ENCODE measurements around the gene SCN3A.

The SCN3A gene

DNA sequence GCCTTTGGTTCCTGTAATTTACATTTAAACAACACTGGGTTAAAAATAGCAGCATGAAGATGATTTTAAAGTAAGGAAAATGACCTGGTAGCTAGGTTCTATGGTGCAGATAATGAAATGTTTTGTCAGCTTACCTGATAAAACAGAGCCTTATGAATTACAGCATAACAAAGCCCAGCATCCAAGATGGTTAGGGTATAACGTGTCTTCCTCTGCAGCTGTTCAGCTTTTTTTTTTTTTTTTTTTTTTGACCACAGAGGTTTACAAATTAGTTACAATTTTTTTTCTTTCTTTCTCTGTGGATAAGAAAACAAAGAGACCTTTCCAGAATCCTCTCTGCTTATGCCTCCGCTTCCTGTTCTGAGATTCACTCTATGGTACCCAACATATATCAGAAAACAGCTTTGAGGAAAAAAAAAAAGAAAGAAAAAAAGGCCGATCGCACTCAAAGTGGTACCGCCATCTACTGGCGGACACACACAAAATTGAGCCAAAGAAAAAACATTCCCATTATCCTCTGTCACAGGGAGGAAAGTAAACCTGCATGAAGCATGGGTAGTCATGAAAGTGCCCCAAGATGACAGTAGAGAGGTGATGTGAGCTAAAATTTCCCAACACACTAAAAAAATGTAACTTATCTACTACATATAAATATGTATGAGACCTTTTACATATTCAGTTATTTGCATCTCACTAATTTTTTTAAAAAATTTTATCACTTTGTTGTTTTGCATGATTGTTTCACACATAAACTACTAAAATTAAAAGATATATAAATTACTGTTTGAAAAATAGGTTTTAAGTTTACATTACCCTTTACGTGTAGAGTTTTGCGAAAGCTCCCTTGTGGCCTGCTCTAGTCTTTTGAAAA, at the start of gene SCN3A:
Gene SCN3A (minus strand): TSS at position 362 of the 871 bp plus-strand sequence. CDS start 27,656 bp downstream, outside the sequence.
- DNase-seq = peak; percentile 55

DNA sequence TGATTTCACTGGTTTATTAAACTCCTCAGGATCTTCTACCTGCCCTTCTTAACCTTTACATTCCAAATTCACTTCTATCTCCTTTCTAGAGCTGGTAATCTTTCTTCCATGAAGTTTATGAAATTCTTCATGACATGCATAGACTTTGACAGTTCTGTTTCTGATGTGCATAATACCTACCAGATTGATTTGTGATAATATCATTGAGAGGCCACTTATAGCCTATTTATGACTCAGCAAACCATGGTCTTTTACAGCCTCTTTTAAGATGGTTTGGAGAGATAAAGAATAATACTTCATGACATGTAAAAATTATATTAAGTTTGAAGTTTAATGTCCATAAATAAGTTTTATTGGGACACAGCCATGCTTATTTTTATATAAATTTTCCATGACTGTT, 49.3 kb upstream of the SCN3A start:
- DNase-seq = no peak

DNA sequence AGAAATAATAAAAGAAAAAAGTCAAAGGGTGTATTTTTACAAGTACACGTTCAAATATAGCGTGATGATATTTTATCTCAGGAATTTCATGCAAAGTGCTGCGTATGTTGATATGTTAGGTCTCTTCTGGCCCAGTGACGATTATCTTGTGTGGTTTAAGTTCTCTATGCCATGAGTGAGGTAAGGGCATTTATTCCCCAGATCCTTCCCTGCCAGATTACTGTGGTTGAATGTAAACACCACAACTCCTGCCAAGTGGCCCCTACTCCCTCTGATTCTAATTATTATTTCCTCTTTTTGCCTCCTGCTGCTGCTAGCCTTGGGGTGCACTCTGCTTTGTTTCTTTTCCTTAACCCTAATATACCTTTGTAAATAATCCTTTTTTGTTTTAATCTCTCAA, 47.5 kb upstream of the SCN3A start:
- no peak for DNase-seq

DNA sequence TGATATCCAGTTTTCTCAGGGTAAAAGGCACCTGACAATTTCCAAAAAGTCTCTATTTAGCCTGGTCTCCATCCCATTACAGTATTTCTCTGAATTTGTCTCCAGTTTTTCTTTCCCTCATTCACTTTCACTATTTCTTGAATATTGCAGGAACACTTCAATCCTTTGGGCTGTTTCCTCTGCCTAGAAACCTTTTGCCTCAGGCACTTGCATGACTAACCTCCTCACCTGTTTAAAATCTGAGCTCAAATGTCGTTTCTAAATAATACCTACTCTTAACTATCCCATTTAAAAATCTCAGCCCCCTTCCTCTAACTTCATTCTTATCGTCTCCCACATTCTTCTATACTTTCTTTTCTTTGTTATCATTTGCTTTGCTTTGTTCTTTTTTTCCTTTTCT, 44.4 kb upstream of the SCN3A start:
- DNase-seq = no peak

DNA sequence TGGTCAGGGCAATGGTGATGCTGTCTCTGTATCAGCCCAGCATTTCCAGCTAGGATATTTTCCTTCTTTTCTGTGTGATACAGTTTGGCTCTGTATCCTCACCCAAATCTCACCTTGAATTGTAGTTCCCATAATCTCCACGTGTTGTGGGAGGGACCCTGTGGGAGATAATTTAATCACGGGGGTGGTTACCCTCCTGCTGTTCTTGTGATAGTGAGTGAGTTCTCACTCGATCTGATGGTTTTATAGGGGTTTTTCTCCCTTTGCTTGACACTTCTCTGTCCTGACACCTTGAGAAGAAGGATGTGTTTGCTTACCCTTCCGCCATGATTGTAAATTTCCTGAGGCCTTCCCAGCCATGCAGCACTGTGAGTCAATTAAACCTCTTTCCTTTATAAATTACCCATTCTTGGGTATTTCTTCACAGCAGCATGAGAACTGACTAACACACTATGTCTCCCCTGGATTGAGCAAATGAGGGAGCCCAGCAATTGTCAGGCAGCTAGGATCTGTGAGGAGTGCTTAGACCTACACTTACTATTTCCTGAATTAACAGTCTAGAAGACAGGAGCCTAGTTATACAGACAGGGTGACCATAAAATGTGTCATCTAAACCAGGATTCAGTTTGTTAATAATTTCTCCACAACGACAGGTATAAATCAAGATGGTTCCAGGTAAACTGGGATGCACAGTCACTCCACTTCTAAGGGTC, 41.4 kb upstream of the SCN3A start:
- no peak for DNase-seq

DNA sequence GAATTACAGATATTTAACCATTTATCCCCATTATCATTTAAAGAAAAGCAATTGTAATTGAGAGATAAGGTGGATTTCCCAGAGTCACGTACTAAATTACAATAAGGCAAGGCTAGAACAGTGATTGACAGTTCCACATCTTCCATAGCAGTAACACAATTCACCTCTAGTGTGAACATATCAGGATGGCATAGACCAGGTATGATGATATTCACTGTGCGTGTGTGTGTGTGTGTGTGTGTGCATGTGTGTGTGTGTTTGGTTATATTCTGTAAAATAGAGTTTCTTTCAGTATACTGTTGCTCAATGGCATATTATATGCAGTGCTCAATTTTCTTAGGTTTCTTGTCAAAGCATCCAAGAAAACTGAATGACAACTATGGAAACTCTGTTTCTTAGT, 37.1 kb upstream of the SCN3A start:
- no peak for DNase-seq

DNA sequence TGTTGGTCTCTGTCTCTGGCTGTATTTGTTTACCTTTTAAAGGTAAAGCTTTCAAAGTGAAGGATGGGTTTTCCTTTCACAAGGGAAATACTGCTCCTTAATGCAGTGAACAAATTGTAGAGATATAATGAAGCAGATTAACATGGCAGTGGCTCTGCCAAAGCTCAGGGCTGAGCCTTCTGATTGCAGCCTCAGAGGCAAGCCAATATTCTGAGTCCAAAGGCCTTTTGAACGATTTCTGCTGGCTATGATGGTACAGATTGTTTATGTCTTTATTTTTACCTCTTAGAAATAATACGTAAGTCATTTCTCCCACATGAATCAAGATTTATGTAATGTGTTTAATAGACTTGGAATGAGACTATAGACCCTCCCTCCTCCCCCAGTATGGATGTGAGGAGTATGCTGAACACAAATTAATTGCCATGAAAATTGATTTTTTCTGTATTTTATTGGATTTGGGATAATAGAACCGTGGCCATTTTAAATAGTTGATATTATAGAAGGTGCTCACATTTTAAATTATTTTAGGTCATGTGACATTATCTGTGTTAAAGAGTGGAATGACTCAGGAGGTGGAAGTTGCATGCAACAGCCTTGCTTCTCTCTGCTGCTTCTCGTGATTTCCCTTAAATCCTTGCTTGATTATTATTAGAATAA, 36.1 kb upstream of the SCN3A start:
- DNase-seq = no peak

DNA sequence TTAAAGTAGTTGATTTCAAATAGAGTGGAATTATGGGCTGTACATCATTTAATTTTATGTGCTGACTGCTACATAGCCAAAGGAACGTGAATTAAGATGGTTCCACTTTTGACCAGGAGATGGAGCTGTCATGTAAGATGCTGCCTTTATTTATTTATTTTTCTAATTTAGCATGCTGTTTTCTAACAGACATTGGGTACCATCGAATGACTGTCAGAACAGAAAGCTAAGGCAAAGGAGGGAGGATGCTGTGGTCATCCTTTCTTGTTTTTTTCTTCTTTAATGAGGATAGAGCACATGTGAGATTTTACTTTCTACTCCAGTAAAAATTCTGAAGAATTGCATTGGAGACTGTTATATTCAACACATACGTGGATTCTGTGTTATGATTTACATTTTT, 35.4 kb upstream of the SCN3A start, which contains the start of gene SCN2A:
Gene SCN2A (plus strand): TSS at position 185 of the 400 bp plus-strand sequence. CDS start 56,410 bp downstream, outside the sequence.
- peak; percentile 30 for DNase-seq

DNA sequence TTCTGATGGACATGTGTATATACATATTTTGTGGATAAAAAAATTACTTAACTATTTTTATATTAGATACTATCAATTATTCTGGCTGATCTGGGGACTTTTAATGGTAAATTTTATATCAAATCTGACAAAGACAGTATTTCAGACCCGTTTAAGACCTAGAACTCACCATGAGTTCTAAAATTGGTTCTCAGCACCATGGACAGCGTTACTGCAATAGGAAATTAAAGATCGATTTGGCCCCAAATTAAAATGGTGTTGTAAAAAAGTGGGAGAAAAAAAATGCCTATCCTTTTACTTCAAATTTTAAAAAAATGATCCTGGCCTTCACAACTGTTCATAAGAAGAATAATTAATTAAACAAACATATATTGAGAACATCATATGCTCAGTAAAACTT, 34.4 kb upstream of the SCN3A start:
- peak; percentile 34 for DNase-seq

DNA sequence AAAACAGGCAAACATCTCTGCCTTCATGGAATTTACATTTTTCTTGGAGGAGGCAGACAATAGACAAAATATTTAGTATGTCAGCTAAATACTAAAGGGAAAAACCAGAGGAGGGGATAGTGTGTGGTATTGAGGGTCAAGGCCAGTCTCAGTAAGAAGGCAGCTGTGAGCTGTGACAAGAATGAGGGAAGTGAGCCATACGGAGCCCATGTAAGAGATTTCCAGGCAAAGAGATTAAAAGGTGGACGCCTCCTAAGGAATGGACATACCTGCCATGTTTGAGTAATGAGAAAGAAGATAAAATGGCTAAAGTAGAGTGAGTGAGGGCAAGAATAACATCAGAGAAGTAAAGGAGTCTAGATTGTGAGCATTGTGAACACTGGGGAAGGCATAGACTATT, 33.2 kb upstream of the SCN3A start:
- DNase-seq = no peak

DNA sequence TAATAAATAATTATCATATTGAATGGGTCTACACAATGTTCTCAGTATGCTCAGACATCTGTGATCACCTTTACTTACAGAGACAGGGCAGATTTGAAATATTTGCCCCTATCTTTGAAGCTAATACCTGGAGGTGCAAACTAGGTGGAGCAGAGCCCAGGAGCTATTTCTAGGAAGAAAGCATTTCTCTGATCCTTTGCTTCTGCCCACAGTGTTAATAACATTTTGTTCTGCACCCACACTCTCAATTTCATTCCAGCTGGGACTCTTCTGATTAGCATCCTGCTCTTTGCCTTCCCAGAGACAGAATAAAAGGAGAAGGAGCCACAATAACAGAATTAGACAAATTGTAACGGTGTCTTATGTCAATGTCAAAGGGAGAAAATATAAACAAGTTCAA, 23.7 kb upstream of the SCN3A start:
- no peak for DNase-seq

DNA sequence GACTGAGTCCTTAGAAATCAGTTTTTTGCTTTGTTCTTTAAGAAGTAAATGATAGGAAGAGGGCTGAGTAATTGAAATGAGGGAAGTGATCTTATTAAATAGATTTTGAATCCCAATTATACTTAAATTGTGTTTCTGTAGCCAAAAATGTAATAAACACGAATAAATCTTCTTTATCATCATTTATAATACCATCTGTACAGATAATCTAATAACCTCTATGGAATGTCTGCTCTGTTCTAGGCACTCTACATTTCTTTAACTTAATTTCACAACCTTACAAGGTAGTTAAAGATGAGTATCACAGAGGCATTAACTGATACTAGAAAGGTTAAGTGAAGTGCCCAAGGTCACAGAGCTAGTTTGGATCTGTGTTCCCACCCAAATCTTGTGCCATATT, 21.1 kb upstream of the SCN3A start:
- DNase-seq = no peak

DNA sequence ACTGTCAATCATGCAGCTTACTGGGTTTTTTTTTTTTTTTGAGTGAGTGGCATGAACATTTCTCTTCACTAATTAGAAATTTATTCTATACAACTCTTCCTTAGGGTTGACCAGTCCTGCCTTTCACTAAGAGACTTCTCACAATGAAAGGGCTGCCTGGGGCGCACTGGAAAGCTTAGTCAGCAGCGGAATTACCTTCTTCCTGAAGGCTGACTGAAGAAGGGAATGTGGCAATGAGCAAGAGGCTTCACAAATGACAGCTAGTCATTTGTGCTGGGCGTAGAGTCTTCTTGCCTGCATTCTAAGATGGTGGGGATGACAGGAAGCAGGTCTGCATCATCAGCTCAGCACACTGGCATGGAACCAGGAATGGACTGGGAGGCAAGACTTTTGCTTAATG, 15.6 kb upstream of the SCN3A start:
- peak; percentile 3 for DNase-seq

DNA sequence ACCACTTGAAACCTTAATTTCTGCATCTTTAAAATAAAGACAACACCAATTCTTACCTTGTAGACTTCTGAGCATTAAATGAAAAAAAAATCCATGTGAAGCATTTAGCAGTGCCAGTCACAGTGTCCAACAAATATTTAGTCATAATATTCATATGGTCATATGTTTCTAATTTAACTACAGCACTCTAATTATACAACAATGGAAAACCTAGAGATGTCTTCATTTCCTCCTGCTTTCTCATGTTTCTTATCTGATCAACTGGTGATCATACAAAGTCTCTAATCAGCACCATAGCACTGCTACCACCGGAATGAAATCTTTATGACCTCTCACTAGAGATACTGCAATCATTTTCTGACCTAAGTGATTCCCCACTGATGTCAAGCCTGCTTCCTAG, 10.2 kb upstream of the SCN3A start:
- no peak for DNase-seq

DNA sequence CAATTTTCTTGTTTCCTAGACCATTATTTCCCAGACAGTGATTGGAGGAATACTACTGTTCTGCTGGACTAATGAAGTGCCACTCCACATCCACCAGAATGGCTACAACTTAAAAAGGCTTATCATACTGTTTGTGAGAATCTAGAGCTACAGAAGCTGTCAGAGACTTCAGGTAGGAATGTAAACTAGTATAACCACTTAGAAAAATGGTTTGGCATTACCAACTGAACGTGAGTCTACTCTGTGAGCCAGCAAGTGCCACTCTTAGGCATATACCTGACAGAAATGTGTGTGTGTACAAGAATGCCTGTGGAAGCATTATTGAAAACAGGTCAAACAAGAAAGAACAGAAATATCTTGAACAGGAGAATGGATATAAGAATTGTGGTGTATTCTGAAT, 4.2 kb upstream of the SCN3A start:
- no peak for DNase-seq

DNA sequence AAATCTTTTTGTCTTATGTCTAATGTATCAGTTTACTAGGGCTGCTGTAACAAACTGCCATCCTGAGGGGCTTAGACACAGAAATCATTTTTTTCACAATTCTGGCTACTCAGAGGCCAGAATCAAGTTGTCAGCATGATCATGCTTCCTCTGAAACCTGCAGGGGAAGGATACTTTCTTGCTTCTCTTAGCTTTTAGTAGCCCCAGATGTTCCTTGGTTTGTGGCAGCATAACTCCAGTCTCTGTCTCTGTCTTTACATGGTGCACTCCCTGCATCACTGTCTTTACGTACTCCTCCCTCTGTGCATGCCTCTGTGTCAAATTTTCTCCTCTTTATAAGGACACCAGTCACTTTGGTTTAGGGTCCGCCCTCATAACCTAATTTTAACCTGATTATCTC, 2.0 kb upstream of the SCN3A start:
- no peak for DNase-seq

DNA sequence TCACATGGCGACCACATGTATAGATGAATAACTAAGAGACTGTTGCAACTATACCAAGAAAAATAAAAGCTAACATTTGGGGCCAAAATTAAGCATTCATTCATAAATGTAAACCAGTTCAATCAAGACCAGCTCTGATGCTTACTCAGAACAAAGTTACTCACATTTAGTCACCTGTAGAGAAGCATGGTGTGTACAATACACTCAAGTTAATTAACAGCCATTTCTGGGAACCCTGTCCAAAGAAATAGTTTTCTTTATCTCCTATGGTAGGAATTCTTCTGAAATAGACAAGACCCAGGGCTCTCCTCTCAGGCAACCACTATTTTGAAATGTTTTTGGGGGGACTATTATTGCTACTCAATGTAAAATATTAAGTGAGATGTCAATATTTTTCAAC, 1.6 kb downstream of the SCN3A start:
- DNase-seq = no peak

DNA sequence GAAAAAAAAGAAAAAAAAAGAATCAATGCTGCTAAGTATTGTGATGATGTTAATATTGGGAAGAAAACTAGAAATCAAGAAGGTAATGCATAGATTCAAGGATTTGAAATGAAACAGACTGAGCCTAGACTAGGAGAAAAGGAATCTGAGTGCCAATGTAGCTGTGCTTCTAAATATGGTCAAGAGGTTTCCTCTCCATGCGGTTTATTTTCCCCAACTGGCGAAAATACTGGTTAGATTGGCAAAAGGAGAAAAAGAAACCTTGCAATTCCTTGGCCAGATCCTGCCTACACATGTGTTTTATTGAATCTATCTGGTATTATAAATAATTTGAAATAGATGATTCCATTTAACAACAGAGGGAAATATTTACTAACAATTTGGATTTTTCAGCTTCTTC, 5.7 kb downstream of the SCN3A start:
- no peak for DNase-seq

DNA sequence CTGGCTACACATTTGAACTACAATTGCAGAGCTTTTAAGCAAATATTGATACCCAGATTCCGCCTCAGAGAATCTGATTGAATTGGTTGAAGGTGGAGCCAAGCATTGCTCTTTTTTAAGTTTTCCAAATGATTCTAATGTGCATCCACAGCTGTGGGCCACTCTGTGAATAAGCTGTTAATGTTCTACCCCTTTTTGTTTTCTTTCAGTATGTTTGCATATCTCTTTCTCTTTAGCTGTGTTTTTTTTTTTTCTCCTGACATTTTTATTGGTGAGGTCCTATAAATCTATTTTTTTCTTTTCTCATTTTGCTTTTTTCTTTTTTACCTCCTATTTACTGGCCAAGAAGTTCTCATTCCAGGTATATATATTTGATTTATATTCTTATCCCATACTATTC, 6.5 kb downstream of the SCN3A start:
- DNase-seq = no peak

DNA sequence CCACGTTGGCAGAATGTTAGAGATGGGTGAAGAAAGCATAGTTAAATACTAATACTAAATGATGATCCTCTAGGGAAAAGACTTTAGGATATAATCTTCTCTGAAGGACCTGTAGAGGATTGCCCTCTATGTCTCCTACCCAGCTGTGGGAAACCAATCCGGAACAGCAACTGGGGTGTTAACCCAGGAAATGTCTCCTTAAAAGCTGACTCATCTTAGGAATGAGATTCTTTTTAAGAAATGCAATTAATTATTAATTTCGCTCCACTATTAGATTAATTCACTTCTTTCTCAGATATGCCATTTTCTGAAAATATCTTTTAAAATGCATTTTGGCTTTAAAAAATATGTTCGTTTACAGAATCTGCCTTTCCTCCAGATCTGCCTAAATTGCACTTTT, 7.4 kb downstream of the SCN3A start:
- DNase-seq = no peak

DNA sequence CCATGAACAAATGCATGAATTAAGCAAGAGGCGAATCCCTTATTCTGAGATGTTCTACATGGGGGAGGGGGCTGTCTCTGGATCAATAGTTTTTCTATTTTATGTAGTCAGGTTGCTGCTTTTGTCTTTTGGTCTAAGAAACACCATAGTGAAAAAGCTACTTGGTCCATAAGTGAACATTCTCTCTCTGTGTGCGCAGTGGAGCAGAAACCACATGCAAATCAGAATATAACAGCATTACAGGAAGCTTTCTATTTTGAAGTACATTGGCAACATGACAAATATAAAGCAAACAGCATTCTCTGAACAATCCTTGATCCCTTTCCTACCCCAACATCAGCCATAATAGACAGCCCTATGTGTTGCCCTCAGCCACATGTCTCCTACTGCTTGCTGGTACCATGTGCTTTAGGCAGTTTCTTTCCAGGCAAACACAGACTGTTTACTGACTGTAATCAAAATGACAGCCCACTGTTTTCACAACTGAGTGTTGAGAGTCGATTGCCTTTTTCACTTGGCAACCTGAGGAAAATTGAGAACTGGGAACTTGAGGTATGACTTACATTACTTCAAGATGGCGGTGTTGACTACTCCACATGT, 10.6 kb downstream of the SCN3A start:
- no peak for DNase-seq

DNA sequence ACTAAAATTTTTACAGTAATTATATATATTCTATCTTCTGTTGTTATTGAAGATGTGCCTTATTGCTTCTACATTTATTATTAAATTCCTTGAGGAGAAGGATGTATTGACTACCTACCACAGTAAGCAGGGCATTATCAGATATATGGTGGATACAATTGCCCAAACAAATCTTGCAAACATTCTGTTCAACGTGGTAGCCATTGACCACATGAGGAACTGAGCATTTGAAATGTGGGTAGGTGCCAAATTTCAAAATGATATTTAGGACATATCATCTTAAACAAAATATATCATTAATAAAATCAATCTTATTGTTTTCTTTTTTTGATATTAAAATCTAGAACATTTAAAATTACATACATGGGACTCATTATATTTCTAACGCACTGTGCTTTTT, 11.1 kb downstream of the SCN3A start:
- no peak for DNase-seq

DNA sequence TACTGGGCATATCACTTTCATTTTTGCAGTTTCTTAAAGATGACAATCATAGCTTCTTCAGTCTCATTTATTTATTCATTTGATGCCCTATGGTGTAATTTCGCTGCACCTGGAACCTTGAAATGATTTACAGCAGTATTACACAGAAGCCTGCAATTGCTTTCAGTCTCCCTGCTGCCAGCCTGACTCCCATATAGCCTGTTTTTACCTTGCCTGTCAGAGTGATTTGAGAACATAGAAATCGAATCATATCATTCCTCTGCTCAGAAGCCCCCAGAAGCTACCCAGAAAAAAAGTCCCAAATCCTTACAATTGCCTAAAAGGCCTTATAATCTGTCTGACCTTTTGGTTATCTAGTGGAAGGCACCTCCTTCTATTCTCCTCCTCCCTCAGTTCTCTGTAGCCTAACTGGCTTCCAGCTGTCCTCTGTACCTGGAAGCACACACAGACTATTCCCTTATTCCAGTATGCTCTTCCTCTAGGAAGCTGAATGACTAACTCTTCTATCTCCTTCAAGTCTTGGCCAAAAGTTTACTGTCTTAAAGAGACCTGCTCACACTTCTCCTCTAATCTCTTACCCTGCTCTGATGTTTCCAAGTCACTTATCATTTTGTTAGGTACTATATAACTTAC, 12.6 kb downstream of the SCN3A start:
- no peak for DNase-seq

Data from fibroblast of upper back skin (primary cell).